ENCODE results near the gene MEGF11.

Gene MEGF11

DNA sequence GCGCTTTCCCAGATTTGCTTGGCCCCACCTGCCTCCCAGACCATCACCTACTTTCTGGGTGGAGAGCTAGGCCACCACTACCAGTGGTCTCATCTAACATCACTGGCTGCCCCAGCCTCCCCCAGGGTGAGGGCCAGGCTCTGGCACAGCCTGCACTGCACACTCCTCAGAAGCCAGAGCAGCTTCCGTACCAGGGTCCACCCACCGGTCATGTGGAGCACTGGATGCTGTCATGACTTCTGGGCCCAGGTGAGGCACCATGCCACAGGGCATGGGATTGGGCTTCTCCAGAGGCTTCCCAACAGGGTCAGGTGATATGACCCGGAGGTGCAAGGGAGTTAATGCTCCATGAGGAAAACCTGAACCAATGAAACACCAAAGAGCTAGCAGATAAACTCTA lies 14.0 kb downstream of the MEGF11 start:
- no peak for DNase-seq

DNA sequence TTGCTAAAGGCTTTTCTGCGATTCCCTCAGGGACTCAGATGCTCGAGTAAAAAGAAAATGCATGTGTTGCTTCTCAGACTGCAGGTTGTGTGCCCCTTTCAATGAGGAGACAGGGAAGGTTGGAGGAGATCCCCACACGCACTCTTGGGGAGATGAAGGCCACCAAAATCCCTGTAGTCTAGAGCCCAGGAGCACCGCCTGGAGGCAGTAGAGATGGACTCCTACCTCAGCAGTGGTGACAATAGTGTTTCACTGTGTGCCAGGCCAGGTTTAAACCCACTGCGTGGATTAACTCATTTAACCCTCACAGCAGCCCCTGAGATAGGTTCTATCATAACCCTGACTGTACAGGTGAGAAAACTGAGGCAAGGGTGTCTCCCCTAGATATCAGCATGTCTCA lies 15.2 kb downstream of the MEGF11 start:
- no peak for DNase-seq

DNA sequence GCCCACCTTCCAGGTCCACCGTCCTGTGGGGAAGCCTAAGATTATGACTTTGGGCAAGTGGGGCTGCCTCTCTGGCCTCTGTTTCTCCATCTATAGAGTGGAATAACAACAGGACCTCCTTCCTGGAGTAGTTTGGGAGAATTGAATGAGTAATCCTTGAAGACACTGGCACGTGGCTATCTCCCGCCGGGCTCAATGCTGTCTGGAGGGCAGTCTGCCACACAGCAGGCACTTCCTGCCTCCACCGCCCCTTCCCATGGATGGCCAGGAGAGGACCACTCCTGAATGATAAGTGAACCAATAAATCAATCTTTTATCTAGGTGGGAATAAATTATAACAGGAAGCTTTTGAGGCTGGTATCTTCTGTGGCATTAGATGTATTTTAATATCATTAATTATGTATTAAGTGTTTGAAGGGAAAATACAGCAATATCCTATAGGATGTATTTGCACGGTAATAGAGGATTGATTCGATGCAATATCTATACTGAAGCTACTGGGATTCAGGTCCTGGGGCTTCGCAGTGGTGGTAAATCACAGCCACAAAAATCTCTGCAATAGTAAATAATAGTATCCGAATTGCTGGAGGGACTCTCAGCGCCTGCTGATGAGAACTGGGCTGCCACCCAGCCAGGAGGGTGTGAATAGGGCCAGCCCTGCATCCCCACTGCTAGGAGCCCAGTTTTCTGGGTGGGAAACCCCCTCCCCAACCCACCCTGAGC lies 15.9 kb downstream of the MEGF11 start:
- no peak for DNase-seq

DNA sequence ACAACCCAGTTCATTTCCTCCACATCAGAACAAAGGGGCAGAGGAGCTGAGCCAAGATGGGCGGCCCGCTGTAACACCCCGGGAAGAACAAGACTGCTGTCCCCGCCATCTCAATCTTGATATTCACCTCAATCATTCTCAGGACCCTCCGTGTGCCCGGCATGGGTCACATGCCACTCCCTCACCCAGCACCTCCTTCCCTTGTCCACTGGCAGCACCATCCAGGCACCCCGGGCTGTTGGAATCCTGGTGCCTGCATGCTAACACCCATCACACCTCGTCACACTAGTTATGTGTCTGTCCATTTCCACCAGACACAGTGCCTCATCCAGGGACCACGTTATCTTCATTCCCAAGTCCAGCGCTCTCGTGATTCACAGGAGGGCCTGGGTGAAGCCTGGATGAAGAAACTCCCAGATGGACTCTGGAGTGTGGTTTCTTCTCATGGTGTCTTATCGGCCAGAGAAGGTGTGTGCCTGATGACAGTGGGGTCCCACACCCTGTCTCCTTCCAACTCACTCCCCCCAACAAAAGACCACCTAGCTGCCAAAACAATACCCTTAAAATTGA lies 16.7 kb downstream of the MEGF11 start:
- DNase-seq = no peak

DNA sequence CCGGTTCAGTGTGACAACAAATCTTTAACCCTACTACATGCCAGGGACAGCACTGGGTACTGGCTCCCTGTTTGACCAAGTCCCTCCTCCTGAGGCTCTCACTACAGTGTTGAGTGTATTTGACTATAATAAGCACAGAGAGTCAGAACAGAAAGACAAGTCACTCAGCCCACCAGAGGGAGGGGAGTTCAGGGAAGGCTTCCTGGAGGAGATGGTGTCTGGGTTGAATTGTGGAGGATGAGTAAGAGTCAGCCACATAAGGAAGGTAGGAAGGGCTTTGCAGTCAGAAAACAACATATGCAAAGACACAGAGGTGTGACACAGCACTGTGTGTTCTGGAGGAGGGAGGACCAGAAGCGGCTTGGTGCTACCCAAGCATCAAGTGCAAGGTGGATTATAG lies 17.7 kb downstream of the MEGF11 start:
- no peak for DNase-seq

DNA sequence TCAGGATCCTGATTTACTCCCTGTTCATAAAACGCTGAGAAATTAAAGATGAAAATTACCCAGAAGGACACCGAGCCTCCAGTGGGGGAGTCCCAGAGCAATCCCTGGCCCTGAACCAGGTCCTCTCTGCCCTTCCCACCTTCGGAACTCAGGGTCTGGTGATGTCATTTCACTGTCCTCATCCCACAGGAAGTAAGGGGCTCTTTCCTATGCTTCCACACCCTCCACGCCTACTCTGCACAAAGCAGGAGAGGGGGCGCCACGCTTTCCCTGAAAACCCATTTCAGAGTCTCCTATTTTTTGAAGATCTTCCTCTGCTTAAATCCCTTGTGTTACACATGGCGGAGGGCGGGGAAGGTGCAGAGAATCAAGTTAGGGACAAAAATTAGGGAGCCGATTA lies 18.8 kb downstream of the MEGF11 start:
- no peak for DNase-seq

DNA sequence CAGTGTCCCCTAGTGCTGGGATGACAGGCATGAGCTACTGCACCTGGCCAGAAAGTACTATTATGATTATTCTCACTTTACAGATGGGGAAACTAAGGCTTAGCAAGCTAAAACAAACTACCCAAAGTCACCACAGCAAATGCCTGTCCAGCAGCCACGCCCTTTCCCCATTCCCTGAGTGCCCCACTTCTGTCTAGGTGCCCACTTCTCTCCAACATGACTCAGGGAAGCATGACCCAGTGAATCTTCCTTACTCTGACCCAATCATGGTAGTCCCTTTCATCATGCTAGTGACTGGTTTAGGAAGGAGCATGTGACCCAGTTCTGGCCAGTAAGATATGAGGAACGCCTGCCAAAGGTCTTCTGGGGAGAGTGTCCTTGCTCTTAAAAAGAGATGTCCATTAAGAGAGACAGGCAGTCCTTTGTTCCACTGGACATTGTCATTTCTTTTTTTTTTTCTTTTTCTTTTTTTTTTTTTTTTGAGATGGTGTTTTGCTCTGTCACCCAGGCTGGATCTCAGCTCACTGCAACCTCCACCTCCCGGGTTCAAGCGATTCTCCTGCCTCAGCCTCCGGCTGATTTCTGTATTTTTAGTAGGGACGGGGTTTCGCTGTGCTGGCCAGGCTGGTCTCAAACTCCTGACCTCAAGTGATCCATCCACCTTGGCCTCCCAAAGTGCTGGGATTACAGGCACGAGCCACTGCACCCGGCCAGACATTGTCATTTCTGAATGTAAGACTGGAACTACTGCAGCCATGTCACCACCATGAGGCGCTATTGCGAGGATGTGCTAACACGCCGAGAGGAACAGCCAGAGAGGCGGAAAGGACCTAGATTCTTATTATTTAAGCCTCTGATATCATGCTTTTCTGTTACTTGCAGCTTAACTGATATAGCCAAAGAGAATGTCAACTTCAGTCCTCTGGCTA lies 19.8 kb downstream of the MEGF11 start:
- no peak for DNase-seq

DNA sequence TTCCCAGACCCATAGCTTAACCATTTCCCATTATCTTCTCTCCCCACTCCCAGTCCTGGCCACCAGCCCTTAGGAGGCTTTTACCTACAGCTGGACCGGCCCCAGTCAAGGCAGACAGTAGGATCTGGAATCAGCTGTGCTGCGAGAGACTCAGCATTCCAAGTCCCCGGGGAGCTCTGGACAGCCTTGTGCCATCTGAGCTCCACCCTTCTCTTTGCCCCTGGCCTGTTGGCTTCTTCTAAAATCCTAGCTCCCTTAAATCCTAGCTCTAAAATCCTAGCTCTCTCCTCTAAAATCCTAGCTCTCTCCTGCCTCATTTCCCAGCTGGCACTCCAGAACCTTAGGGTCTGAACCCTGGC lies 21.3 kb downstream of the MEGF11 start:
- no peak for DNase-seq

DNA sequence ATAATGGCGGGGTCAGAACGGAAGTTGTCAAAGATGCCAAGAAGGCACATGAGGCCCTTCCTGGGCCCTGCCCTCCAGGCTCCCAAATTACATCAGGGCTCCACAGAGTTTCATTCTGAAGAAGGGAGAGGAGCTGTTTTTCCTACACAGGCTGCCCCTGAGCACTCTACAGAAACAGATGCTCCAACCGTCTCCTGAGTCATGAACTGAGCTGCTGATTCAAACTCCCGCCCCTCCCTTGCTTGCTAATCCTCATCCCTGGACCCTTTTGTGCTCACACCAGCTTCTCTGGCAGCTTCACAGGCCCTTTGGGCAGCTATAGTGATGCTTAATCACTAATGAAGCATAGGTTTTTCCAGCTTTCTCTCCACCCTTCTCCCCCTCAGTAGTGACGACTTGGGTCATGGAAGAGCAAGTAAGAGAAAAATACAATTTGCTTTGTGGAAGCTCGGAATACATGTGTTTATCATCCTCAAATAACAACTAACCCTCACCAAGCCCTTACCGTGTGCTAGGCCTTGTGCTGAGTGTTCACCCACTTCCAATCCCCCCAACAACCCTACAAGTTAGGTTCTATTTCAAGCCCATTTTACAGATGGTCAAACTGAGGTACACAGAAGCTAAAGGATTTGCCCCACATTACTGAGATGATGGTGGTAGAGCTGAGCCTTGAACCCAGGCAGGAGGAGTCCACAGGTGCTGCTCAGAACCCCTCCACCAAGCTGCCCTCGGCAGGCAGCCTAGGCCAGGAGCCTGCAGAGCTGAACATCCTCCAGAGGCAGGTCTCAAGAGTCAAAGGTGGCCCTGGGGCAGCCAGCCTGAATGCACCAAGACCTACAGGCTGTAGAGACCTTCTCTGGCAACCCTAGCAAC lies 21.9 kb downstream of the MEGF11 start:
- peak in 1 of 14 donors; percentile 28 for DNase-seq

DNA sequence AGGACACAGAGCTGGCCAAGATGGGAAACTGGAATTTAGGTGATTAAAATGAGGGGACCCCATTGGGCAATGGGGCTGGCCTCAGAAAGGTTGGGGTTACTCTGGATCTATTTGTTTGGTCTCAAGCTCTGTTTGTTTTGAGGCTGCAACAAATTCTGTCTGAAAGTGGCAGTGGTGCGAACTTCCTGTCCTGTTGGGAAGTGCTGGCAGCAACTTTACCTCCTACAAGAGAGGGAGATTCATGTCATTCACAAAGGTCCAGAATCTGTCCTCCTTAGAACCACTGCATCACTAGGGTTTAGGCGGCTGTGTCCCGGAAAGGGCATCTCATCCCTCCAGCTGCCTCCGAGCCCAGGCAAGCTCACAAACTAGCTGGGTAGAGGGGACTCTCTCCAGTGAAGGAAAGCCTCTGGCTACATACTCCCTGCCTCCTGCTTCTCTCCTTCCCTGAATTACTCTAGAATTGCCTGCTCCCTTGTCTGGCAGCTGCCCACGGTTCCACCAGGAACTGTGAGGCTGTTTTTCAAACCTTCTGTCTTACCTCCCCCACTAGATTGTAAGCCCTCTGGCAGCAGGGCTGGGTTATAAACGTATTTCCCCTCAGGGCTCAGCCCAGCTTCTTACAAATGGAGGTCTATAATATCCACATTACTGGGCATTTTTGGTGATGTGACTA lies 23.6 kb downstream of the MEGF11 start:
- peak in 1 of 14 donors; percentile 63 for DNase-seq

DNA sequence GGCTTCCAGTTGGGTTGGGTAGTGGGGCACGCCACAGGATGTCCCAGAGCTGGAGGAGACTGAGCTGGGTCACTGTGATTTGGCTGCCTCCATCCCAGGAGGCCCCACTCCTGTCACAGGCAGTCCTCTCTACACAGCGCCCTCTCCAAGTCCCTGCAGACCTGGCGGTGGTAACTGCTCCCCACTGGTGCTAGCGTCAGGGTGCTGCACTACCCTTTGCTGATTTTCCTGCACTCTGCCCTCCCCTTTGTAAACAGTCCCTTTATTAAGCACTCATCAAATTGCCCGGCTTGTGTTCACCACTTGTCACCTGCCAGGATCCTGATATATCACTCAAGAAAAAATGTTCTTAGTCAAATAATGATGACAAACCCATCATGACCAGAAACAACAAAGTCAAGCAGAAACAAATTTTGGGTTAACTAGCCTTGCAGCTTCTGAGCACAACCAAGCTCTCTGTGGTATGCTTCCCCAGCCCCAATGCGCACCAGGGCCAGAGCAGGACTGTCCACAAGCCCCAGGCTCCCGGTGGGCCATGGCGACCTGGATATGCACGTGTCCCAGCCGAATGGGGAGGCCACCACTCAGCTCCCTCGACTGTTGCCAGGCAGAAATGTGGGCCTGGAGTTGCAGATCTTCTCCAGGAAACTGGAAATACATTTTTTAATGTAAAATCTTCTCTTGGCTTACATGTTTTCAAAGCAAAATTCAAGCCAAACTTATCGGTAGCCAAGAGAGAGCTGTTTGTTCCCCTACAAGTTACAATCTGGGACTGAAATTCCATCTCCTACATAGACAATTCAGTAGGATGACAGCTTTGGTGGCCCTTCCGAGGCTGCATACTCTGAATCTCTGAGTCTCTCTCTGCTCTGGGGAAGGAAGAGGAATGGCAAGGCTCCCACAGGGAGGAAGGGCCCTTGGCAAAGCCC lies 24.5 kb downstream of the MEGF11 start:
- DNase-seq = no peak

DNA sequence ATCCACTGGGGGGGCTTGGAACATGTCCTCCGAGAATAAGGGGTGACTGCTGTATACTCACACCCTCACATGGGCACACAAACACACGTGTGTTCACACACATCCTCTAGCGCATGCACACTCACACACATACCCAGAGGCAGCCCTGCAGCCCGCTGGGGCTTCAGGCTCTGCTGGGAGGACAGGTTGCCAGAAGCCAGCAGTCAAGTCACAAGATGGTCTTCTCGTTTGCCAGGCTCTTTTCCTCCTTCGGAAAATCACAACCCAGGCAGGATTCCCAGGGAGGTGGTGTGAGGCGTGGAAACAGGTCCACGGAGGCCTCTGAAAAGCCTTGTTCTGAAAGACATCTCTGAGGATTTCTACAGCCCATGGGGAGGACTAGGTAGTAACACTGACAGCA lies 26.8 kb downstream of the MEGF11 start:
- peak in 2 of 14 donors; percentile 22 to 86 for DNase-seq

DNA sequence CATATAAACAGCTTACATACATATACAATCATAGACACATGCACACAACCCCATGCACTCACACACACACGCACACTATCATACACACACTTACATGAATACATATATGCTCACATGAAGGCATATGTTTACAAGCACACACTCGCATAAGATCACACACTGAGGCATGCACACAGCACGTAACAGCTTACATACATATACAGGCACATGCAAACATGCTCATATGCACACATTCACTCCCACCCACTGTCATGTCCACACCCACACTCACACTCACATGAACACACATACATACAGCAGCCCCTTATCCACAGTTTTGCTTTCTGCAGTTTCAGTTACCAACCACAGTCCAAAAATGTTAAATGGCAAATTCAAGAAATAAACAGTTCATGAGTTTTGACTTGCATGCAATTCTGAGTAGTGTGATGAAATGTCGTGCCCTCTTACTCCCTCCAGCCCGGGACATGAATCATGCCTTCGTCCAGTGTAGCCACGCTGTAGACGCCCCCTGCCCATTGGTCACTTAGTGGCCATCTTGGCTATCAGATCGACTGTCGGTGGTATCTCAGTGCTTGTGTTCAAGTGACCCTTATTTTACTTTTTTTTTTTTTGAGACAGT lies 27.8 kb downstream of the MEGF11 start:
- no peak for DNase-seq

DNA sequence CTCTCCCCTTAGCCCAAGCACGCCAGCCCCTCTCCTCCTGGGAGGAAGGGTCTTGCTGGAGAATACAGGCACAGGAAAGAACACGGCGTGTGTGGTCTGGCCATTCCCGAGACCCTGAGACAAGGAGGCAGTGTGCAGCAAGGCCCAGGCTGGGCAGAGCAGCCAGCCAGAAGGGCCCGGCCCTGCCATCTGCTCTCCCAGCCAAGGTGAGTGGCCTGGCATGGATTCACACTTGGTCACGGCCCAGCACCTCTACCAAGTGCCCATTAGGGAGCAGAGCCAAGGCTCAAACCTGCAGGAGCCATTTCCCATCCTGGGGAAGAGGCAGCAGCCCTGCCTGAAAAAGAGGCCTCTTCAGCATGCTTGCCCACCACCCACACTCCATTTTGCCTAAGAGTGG lies 28.6 kb downstream of the MEGF11 start:
- peak in 4 of 14 donors; percentile 20 to 97 (median 40) for DNase-seq

DNA sequence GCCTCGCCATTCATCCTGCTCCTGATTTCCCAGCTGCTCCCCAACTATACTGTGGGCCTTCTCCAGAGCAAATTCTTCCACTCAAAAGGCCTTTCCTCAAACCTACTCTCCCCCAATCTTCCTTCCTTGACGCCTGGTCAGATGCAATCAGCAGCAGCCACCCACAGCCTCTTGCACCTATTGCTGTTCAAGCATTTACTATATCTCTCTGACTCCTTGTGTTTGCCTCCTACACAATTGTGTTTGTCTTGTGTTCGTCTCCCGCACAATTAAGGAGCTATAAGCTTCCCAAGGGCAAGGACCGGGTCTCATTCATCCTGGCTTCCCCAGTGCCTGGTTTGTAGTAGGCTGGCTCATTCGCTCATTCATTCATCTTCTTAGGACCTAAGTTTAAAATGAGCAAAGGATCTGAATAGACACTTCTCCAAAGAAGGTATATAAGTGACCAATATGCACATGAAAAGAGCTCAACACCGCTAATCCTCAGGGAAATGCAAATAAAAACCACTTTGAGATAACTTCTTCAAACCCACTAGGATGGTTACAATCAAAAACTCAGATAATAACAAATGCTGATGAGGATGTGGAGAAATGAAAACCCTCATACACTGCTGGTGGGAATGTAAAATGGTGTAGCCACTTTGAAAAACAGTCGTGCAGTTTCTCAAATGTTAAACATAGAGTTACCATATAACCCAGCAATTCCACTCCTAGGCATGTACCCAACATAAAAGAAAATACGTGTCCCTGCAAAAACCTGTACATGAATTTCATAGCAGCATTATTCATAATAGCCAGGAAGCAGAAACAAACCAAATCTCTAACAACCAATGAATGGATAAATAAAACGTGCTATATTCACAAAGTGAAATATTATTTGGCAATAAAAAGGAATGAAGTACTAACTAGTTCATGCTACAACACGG lies 31.0 kb downstream of the MEGF11 start:
- no peak for DNase-seq

DNA sequence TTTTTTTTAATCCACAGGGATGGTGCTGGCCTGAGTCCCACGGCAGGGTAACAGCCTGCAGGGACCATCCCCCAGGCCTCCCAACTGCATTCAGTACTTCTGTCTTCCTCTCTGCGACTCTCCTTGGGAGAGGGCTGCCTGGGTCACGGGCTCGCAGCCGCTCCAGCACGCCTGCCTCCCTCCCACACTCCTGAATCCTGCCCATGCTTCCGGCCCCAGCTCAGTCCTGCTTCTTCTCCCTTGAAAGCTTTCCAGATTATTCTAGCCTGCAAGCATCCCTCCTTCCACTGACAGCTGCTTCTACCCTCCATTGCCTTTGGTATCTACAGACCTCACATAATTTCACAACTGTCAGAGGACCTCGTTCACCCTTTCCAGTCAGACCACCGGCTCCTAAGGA lies 32.4 kb downstream of the MEGF11 start:
- DNase-seq = peak in 1 of 14 donors; percentile 40

DNA sequence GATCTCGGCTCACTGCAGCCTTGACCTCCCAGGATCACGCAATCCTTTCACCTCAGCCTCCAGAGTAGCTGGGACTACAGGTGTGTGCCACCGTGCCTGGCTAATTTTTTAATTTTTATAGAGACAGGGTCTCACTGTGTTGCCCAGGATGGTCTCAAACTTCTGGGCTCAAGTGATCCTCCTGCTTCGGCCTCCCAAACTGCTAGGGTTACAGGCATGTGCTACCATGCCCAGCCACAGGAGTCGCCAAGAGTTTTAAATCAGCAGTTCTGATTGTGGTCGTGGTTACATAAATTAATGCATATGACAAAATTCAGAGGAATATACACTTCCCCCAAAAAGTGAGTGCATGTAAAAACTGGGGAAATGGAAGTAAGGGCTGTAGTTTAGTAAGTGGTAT lies 32.9 kb downstream of the MEGF11 start:
- DNase-seq = no peak

DNA sequence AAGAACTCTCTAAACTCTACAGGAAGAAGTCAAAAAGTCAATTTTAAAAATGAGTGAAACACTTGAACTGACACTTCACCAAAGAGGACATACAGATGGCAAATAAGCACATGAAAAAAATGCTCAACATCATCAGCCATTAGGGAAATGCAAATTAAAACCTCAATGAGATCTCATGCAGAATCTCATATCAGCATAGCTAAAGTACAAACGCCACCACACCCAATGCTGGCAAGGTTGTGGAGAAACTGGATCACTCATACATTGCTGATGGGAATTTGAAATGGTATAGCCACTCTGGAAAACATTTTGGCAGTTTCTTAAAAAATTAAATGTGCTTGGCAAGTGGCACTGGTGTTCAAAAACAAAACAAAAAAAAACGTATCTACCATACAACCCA lies 34.2 kb downstream of the MEGF11 start:
- no peak for DNase-seq

DNA sequence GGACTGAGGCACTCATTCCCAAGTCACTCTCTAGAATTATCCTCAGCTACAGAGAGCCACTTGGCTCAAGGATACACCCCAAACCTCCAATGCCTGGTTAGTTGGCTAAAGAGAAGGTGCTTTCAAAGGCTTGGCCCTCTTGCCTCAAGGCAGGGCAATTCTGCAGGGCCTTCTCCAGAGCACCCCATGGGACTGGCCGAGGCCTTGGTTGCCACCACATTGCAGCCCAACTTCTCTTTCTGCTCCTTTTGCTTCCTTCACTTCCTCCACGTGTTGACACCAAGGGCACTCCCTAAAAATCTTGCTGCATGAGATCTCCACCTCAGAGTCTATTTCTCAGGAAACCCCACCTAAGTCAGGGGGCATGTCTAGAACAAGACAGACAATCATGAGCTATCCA lies 36.7 kb downstream of the MEGF11 start:
- no peak for DNase-seq
